HCT116 (cell line): ENCODE data around the gene EPB41L4A. TPM values are rescaled to one million over a fixed set of nuclear protein-coding genes. Genes with fewer than 3 reads are reported as not detected.
A peak's percentile ranks its signal among the peaks of the same experiment; 100 is the strongest.

Source experiments
- ATAC-seq: fragments of 200-7000 bp; cut with Tn5 transposase; 2 replicates; pipeline ENCODE4 v1.9.1; 2020; ENCODE audit warnings: mild to moderate bottlenecking, moderate library complexity
- BruUV-seq: library from RNA; stranded (reverse); fragments of 400-500 nt; replicated peaks from 2 replicates; lab custom pipeline; 2021; lab: Mats Ljungman, UMichigan
- CTCF ChIA-PET: fragments of 300-600 bp; sonication (Branson Sonifier 250); formaldehyde crosslinking; loops from one replicate; lab custom pipeline; 2021; ENCODE audit warnings: antibody characterized with exemption; lab: Charles Lee
- POLR2A ChIA-PET: fragments of 300-600, 350-600 bp; sonication (Branson Sonifier 250); formaldehyde crosslinking; loops from one replicate; lab custom pipeline; 2021; ENCODE audit warnings: antibody characterized with exemption; lab: Charles Lee
- RAD21 ChIA-PET, 2 experiments: fragments of 300-600 bp; sonication (Branson Sonifier 250); formaldehyde crosslinking; loops; one replicate each; lab custom pipeline; 2023; ENCODE audit warnings: low total read pairs in 2 of 2; ENCODE audit not compliant: uncharacterized antibody in 2 of 2, unreplicated experiment in 2 of 2, low non-redundant PET in 1 of 2; lab: Charles Lee
- DNase-seq: peaks from one replicate; pipeline ENCODE4 v3.0.0-alpha.2; 2010; ENCODE audit warnings: low read depth, low spot score
- H2AFZ ChIP-seq: fragments of 200-600 bp; shearing (Covaris generic), sonication (generic); 2 replicates; pipeline ENCODE4 v1.6.1; 2017; ENCODE audit warnings: low read depth, mixed run types, mixed read lengths, antibody characterized with exemption, low read length; ENCODE audit not compliant: poor library complexity, severe bottlenecking
- H3K27ac ChIP-seq: 2 replicates; pipeline ENCODE4 v1.5.1; 2012; ENCODE audit warnings: low read depth, low read length
- H3K27me3 ChIP-seq: fragments of 200-600 bp; sonication (generic); 2 replicates; pipeline ENCODE4 v1.6.1; 2016; ENCODE audit warnings: mixed run types, low read length, mixed read lengths; ENCODE audit not compliant: insufficient read depth
- H3K36me3 ChIP-seq, 2 experiments: fragments of 200-500 bp in 1 of 2; fragments of 200-600 bp in 1 of 2; sonication (Bioruptor generic) in 1 of 2; sonication (generic) in 1 of 2; 2 replicates each; pipeline versions ENCODE4 v1.5.1 to v1.6.1; 2014 to 2016; ENCODE audit warnings: low read length in 2 of 2, inconsistent platforms in 1 of 2, mixed read lengths in 1 of 2, mixed run types in 1 of 2; ENCODE audit not compliant: insufficient read depth in 2 of 2, control insufficient read depth in 1 of 2
- H3K4me1 ChIP-seq, 2 experiments: fragments of 200-600 bp in 1 of 2; sonication (generic) in 1 of 2; 2 replicates each; pipeline versions ENCODE4 v1.5.1 to v1.6.1; 2012 to 2017; ENCODE audit warnings: low read length in 2 of 2, inconsistent platforms in 1 of 2, mild to moderate bottlenecking in 1 of 2, mixed read lengths in 1 of 2, mixed run types in 1 of 2, moderate library complexity in 1 of 2; ENCODE audit not compliant: insufficient read depth in 2 of 2, control insufficient read depth in 1 of 2
- H3K4me2 ChIP-seq: fragments of 200-600 bp; sonication (generic); 2 replicates; pipeline ENCODE4 v1.6.1; 2017; ENCODE audit warnings: mixed run types, low read length, mixed read lengths
- H3K4me3 ChIP-seq, 2 experiments: fragments of 200-600 bp in 1 of 2; sonication (generic) in 1 of 2; replicated peaks in 1 of 2; 2 replicates each; pipeline ENCODE4 v1.5.1; 2011 to 2016; ENCODE audit warnings: low read length in 2 of 2, control low read depth in 1 of 2, low read depth in 1 of 2, mild to moderate bottlenecking in 1 of 2, mixed read lengths in 1 of 2, mixed run types in 1 of 2
- H3K79me2 ChIP-seq: fragments of 200-600 bp; sonication (generic); 2 replicates; pipeline ENCODE4 v1.6.1; 2017; ENCODE audit warnings: mild to moderate bottlenecking, mixed run types, low read length, moderate library complexity, mixed read lengths; ENCODE audit not compliant: insufficient read depth
- H3K9ac ChIP-seq: fragments of 200-600 bp; sonication (generic); 2 replicates; pipeline ENCODE4 v1.6.1; 2016; ENCODE audit warnings: low read length, mixed read lengths
- H3K9me2 ChIP-seq: fragments of 200-600 bp; sonication (generic), shearing (Covaris generic); 2 replicates; pipeline ENCODE4 v1.6.1; 2017; ENCODE audit warnings: mixed run types, mild to moderate bottlenecking, moderate library complexity; ENCODE audit not compliant: insufficient read depth
- H3K9me3 ChIP-seq, 2 experiments: fragments of 200-500 bp in 1 of 2; fragments of 200-600 bp in 1 of 2; sonication (Bioruptor generic) in 1 of 2; sonication (generic) in 1 of 2; 2 replicates each; pipeline ENCODE4 v1.6.1; 2014 to 2017; ENCODE audit warnings: low read length in 2 of 2, mixed read lengths in 2 of 2, inconsistent platforms in 1 of 2, low read depth in 1 of 2, mild to moderate bottlenecking in 1 of 2, mixed run types in 1 of 2, moderate library complexity in 1 of 2; ENCODE audit not compliant: control insufficient read depth in 1 of 2, insufficient read depth in 1 of 2
- H4K20me1 ChIP-seq: fragments of 200-600 bp; sonication (generic), shearing (Covaris generic); 2 replicates; pipeline ENCODE4 v1.6.1; 2017; ENCODE audit warnings: mixed run types, mild to moderate bottlenecking, moderate library complexity; ENCODE audit not compliant: insufficient read depth
- ATF3 ChIP-seq: IDR thresholded peaks from 2 replicates; pipeline ENCODE4 v1.6.1; 2012
- CBX3 ChIP-seq: IDR thresholded peaks from 2 replicates; pipeline ENCODE4 v1.6.1; 2012; ENCODE audit warnings: low read depth
- CEBPB ChIP-seq: IDR thresholded peaks from 2 replicates; pipeline ENCODE4 v1.6.1; 2012; ENCODE audit warnings: low read depth
- CTCF ChIP-seq, 3 experiments: fragments of 200-600 bp in 1 of 3; sonication (generic) in 1 of 3; IDR thresholded peaks in 2 of 3; conservative IDR thresholded peaks in 1 of 3; 2 replicates each; pipeline ENCODE4 v1.5.1; 2012 to 2017; ENCODE audit warnings: low read depth in 2 of 3, low read length in 2 of 3, antibody characterized with exemption in 1 of 3, borderline replicate concordance in 1 of 3, control low read depth in 1 of 3, mild to moderate bottlenecking in 1 of 3, mixed read lengths in 1 of 3, mixed run types in 1 of 3, moderate library complexity in 1 of 3; ENCODE audit not compliant: insufficient read depth in 1 of 3
- EGR1 ChIP-seq: IDR thresholded peaks from 2 replicates; pipeline ENCODE4 v1.6.1; 2012; ENCODE audit warnings: low read depth
- EZH2 ChIP-seq: fragments of 200-600 bp; sonication (generic); IDR thresholded peaks from 2 replicates; pipeline ENCODE4 v1.6.1; 2017; ENCODE audit warnings: antibody characterized with exemption, mixed run types
- POLR2AphosphoS5 ChIP-seq: IDR thresholded peaks from 2 replicates; pipeline ENCODE4 v1.6.1; 2011; ENCODE audit warnings: mild to moderate bottlenecking, low read depth, low read length, moderate library complexity
- RAD21 ChIP-seq: IDR thresholded peaks from 2 replicates; pipeline ENCODE4 v1.6.1; 2012; ENCODE audit warnings: low read depth, mild to moderate bottlenecking
- SP1 ChIP-seq: IDR thresholded peaks from 2 replicates; pipeline ENCODE4 v1.6.1; 2012; ENCODE audit warnings: low read depth
- SRF ChIP-seq: IDR thresholded peaks from 2 replicates; pipeline ENCODE4 v1.6.1; 2012; ENCODE audit warnings: low read depth
- TCF7L2 ChIP-seq: IDR thresholded peaks from 2 replicates; pipeline ENCODE4 v1.7.0; 2011; ENCODE audit warnings: borderline replicate concordance, inconsistent platforms; ENCODE audit not compliant: insufficient read depth, insufficient read length; ENCODE audit errors: extremely low read depth
- YY1 ChIP-seq: IDR thresholded peaks from 2 replicates; pipeline ENCODE4 v1.6.1; 2011; ENCODE audit warnings: low read length, low read depth, moderate library complexity, mild to moderate bottlenecking; ENCODE audit not compliant: insufficient replicate concordance; ENCODE audit errors: extremely low read depth
- ZNF274 ChIP-seq: fragments of 200-500 bp; sonication (Bioruptor generic); IDR thresholded peaks from 2 replicates; pipeline ENCODE4 v1.6.1; 2014; ENCODE audit warnings: mild to moderate bottlenecking, low read depth, low read length, inconsistent platforms
- intact Hi-C: fragments of 100-400 bp; cut with micrococcal nuclease; formaldehyde crosslinking; loops from 2 replicates; pipeline ENCODE4 v1.10.0; 2022
- total RNA-seq: library from RNA; stranded (reverse); gene quantifications from one replicate; pipeline ENCODE4 v1.2.1, GENCODE V29; 2021; ENCODE audit not compliant: unreplicated experiment

Gene EPB41L4A
- total RNA-seq, 1 experiment from 2014 or later = 2.8 TPM

GRCh38 chr5:112160652-112161391, 258.3 kb downstream of the EPB41L4A start (continued):
- TF ChIP-seq EGR1 (no peak), POLR2AphosphoS5 (peak; percentile 99), ZNF274 (no peak), RAD21 (peak; percentile 48)

- RAD21 ChIA-PET = no interaction called here
These were observed 259.6 kb downstream of the EPB41L4A start for GRCh38 chr5:112159435-112159834.

GRCh38 chr5:112156211-112156610, 262.9 kb downstream of the EPB41L4A start:
- DNase-seq (no peak), ATAC-seq (no peak)
- Histone ChIP-seq H3K9ac (no peak overlapping the region), H3K27ac (no peak overlapping the region), H3K27me3 (no peaks in the 10 kb centered on the region), H3K4me2 (no peak overlapping the region), H3K79me2 (peaks cover 6% of the 10 kb centered on the region), H3K9me3 (no peaks in the 10 kb centered on the region), H2AFZ (no peak overlapping the region), H4K20me1 (no peaks in the 10 kb centered on the region), H3K36me3 (peaks cover 0 to 1% of the 10 kb centered on the region in 2 experiments; a peak in 1 of 4 replicates), H3K4me3 (no peak overlapping the region), H3K9me2 (no peaks in the 10 kb centered on the region), H3K4me1 (peaks cover 0 to 5% of the 10 kb centered on the region in 2 experiments; a peak in 1 of 4 replicates)
- POLR2A ChIA-PET = no interaction called here
- intact Hi-C loops = no loop called here
- RAD21 ChIA-PET = no interaction called here
- TF ChIP-seq EZH2 (no peak), ZNF274 (no peak), POLR2AphosphoS5 (no peak), CTCF (IDR thresholded peaks at IDR 0.05 in 2 of 3, conservative IDR thresholded peaks at IDR 0.05 in 1 of 3; ENCODE audit: borderline replicate concordance in 1 of 3, insufficient read depth in 1 of 3, low read depth in 2 of 3, low read length in 2 of 3) (no peak), CBX3 (no peak), SP1 (no peak), CEBPB (no peak), RAD21 (no peak), SRF (no peak), ATF3 (no peak), YY1 (no peak)
- no TSS peak for BruUV-seq
- CTCF ChIA-PET = no interaction called here

More at GRCh38 chr5:112159435-112159834, 259.6 kb downstream of the EPB41L4A start:
- peaks cover 16% of the 10 kb centered on the region; the same call in 1 of the 2 replicates for H4K20me1 ChIP-seq
- H3K4me1 ChIP-seq = peaks cover 4 to 15% of the 10 kb centered on the region in 2 experiments; a peak in 3 of 4 replicates
- no peak for TF ChIP-seq CBX3
- no peak for TF ChIP-seq RAD21
- TF ChIP-seq TCF7L2 = no peak
- TF ChIP-seq, all 23 proteins: peak for 0
- DNase-seq = no peak
- Histone ChIP-seq H3K27me3 (no peaks in the 10 kb centered on the region), H3K9ac (no peak overlapping the region), H3K36me3 (peaks cover 26 to 33% of the 10 kb centered on the region in 2 experiments), H3K4me3 (no peak overlapping the region), H3K27ac (no peak overlapping the region), H2AFZ (no peak overlapping the region), H3K4me2 (no peak overlapping the region), H3K79me2 (peaks cover 33% of the 10 kb centered on the region), H3K9me3 (no peaks in the 10 kb centered on the region), H3K9me2 (no peaks in the 10 kb centered on the region)
- BruUV-seq = no TSS peak
- no peak for ATAC-seq
- ChIA-PET POLR2A (no interaction called here), CTCF (interaction anchor here (2.3 kb wide), 1 partner anchor 17 kb away, joined by 6 read pairs; no protein-coding TSS in a partner anchor)
- intact Hi-C loops = no loop called here
